ENCODE measurements around the gene PGA5.

The PGA5 gene

DNA sequence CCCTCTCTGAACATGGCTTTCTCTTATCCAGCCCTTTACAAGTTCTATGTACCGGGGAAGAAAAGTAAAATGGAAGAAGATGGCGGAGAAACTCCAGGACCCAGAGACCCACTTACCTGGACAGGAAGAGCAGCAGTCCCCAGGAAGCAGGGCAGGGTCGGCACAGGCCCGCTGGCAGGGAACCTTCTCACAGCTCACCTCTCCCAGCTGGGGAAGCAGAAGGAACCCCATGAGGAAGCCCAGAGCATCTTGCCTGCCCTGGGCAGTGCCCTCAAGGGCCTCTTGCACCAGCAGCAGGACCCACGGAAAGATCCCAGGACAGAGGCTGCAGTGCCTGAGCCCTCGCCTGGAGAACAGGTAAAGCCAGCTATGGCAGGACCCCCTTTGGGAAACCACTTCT, 23.4 kb downstream of the PGA5 start:
- Histone ChIP-seq H3K27me3 (replicated peaks; ENCODE audit: control insufficient read depth, insufficient read depth, low read length) (no peaks in the 10 kb centered on the region), H3K36me3 (ENCODE audit: control insufficient read depth, insufficient read depth, low read length) (peaks cover 2% of the 10 kb centered on the region), H3K4me3 (replicated peaks; ENCODE audit: low read depth, low read length) (no peak overlapping the region)
- no peak for DNase-seq (ENCODE audit: extremely low read depth, insufficient read length)
- TF ChIP-seq, protein P1, sequence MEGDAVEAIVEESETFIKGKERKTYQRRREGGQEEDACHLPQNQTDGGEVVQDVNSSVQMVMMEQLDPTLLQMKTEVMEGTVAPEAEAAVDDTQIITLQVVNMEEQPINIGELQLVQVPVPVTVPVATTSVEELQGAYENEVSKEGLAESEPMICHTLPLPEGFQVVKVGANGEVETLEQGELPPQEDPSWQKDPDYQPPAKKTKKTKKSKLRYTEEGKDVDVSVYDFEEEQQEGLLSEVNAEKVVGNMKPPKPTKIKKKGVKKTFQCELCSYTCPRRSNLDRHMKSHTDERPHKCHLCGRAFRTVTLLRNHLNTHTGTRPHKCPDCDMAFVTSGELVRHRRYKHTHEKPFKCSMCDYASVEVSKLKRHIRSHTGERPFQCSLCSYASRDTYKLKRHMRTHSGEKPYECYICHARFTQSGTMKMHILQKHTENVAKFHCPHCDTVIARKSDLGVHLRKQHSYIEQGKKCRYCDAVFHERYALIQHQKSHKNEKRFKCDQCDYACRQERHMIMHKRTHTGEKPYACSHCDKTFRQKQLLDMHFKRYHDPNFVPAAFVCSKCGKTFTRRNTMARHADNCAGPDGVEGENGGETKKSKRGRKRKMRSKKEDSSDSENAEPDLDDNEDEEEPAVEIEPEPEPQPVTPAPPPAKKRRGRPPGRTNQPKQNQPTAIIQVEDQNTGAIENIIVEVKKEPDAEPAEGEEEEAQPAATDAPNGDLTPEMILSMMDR (IDR thresholded peaks at IDR 0.05; ENCODE audit: insufficient read depth, low read length, poor library complexity, severe bottlenecking): no peak

DNA sequence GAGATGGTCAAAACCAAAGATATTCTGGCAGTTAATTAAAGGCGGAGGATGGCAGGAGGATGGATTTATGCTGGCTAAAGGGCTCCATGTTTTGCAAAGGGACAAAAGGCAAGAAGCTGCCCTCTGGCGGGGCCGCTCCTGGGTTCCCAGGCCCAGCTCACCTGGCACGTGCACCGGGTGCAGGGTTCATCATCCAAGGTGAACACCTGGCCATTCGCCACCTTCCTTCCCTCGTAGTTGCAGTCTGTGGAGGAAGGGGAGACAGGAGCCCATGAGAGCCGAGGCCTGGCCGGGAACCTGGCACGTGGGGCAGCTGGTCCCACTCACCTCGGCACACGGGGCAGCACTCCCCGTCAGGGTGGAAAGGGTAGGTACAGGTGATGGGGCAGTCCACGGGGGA, 23.8 kb downstream of the PGA5 start:
- H3K36me3 ChIP-seq (ENCODE audit: control insufficient read depth, insufficient read depth, low read length): peaks cover 2% of the 10 kb centered on the region
- H3K4me3 ChIP-seq (replicated peaks; ENCODE audit: low read depth, low read length): no peak overlapping the region
- H3K27me3 ChIP-seq (replicated peaks; ENCODE audit: control insufficient read depth, insufficient read depth, low read length): no peaks in the 10 kb centered on the region
- DNase-seq (ENCODE audit: extremely low read depth, insufficient read length): no peak
- TF ChIP-seq, protein P1 (IDR thresholded peaks at IDR 0.05; ENCODE audit: insufficient read depth, low read length, poor library complexity, severe bottlenecking): no peak

DNA sequence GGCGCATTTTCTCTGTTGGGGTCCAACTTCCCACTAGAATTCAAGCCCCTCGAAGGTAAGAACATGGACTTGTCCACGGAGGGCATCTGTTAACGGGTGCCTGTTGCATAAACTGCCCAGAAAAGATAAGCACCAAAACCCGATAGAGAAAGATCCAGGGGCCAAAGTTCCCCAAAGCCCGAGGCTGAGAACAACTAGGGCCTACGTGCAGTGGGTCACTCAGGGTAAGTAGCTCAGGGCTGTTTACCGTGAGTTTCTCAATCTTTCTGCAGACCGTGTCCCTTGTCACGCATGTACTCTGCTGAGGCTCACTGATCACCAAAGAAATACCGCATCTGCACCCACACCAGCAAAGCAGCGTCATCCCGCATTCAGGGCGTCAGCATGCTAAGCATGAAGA, 24.4 kb downstream of the PGA5 start:
- DNase-seq (ENCODE audit: extremely low read depth, insufficient read length): no peak
- Histone ChIP-seq H3K27me3 (replicated peaks; ENCODE audit: control insufficient read depth, insufficient read depth, low read length) (no peaks in the 10 kb centered on the region), H3K36me3 (ENCODE audit: control insufficient read depth, insufficient read depth, low read length) (peaks cover 2% of the 10 kb centered on the region; the same call in 1 of the 2 replicates), H3K4me3 (replicated peaks; ENCODE audit: low read depth, low read length) (no peak overlapping the region)
- TF ChIP-seq, protein P1 (IDR thresholded peaks at IDR 0.05; ENCODE audit: insufficient read depth, low read length, poor library complexity, severe bottlenecking): no peak

DNA sequence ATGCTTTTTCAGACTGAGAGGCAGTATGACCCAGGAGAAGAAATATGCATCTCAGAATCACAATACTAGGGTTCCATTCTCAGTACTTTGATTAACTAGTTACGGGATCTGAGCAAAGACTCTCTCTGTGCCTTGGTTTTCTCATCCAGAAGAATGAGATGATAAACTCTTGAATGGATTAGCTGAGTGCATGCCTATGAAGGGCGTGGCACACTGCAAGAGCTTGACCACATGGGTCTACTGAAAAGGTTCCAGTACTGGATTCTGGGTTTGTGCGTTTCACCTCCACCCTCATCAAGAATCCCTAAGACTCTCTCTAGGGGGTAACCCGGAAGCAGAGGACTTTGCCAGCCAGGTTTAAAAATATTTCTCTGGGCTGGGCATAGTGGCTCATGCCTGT, 25.6 kb downstream of the PGA5 start:
- H3K4me3 ChIP-seq (replicated peaks; ENCODE audit: low read depth, low read length): no peak overlapping the region
- no peak for DNase-seq (ENCODE audit: extremely low read depth, insufficient read length)
- no peaks in the 10 kb centered on the region for H3K27me3 ChIP-seq (replicated peaks; ENCODE audit: control insufficient read depth, insufficient read depth, low read length)
- peaks cover 2% of the 10 kb centered on the region; the same call in 1 of the 2 replicates for H3K36me3 ChIP-seq (ENCODE audit: control insufficient read depth, insufficient read depth, low read length)
- TF ChIP-seq, protein P1 (IDR thresholded peaks at IDR 0.05; ENCODE audit: insufficient read depth, low read length, poor library complexity, severe bottlenecking): no peak

DNA sequence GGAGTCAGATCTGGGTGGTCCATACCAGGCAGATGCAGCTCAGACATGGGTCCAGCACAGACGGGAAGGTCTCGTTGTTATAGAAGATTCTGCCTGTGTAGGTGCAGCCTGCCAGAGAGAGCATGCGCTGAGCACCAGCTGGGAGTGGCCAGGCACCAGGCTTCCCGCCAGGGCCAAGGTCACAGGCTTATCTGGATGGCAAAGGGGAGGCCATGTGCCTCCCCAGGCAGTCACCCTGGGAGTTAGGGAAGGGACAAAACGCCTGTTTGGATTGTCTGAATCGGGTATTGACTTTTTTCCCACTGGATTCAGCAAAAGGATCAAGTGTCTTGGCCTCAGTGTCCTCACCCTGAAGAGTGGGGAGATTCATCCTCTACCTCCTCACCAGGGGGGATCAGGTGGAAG, 26.5 kb downstream of the PGA5 start:
- peaks cover 3% of the 10 kb centered on the region; the same call in 1 of the 2 replicates for H3K36me3 ChIP-seq (ENCODE audit: control insufficient read depth, insufficient read depth, low read length)
- no peak overlapping the region for H3K4me3 ChIP-seq (replicated peaks; ENCODE audit: low read depth, low read length)
- TF ChIP-seq, protein P1 (IDR thresholded peaks at IDR 0.05; ENCODE audit: insufficient read depth, low read length, poor library complexity, severe bottlenecking): no peak
- H3K27me3 ChIP-seq (replicated peaks; ENCODE audit: control insufficient read depth, insufficient read depth, low read length): no peaks in the 10 kb centered on the region
- DNase-seq (ENCODE audit: extremely low read depth, insufficient read length): no peak

DNA sequence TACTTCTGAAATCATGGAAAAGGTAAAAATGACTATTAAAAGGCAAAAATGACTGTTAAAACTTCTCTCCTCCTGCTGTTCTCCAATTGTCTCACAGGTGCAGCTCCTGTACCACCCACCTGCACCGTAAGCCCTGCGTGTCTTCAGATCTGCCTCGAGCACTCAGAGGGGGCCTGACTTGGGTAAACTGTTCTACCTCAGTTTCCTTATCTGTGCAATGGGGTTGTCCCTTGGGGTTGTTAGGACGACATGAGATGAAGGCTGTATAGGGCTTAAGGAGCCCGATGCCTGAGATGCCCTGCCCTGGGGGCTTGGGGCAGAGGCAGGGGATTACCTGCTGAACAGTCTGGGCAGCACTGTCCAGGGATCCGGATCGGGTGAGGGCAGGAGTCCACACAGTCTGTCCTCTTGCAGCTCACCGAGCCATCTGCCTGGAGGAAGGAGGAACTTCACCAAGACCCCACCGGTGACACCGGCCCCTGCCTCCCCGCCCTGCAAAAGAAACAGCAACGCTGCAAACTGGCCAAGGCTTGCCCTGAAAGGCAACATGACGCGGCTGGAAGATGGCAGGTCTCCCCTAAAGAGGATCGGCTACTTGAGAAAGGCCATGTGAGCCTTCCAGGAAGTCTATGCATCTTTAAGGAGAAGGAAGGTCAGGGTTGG, 27.7 kb downstream of the PGA5 start:
- Histone ChIP-seq H3K36me3 (ENCODE audit: control insufficient read depth, insufficient read depth, low read length) (peaks cover 3% of the 10 kb centered on the region), H3K27me3 (replicated peaks; ENCODE audit: control insufficient read depth, insufficient read depth, low read length) (no peaks in the 10 kb centered on the region), H3K4me3 (replicated peaks; ENCODE audit: low read depth, low read length) (no peak overlapping the region)
- DNase-seq (ENCODE audit: extremely low read depth, insufficient read length): no peak
- TF ChIP-seq, protein P1 (IDR thresholded peaks at IDR 0.05; ENCODE audit: insufficient read depth, low read length, poor library complexity, severe bottlenecking): no peak

Data from GM06990 (cell line).